Measurements from ENCODE around the gene CDKAL1. TPM values are rescaled to one million over a fixed set of nuclear protein-coding genes. Genes with fewer than 3 reads are reported as not detected.

Gene CDKAL1
- total RNA-seq, 1 donor from 2014 or later: 39.6 TPM

DNA sequence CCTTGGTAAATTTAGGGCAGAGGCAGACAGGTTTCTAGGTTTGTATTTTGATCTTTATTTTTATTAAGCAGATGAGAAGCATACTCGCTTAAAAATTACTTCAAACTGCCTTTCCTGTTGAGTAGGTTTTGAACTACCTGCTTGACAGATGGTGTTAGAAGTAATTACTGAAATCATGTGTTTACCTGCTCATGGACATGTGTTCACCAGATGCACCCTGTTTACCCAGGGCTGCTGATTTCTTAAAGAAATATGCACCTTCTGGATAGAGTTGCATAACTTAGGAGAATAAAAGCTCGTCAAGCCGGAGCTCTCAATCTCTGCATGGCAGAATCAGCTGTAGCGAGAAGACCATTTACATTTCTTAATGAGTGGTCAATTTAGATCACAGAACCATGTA is 165.1 kb downstream of the CDKAL1 start:
- H3K27me3 Mint-ChIP-seq (ENCODE audit: insufficient read depth, low read depth): no peaks in the 10 kb centered on the region
- no peak overlapping the region for H3K9ac ChIP-seq
- peaks cover 7% of the 10 kb centered on the region for H3K79me2 ChIP-seq (ENCODE audit: low read depth)
- TF ChIP-seq EZH2 (IDR thresholded peaks at IDR 0.05) (no peak), EZH2phosphoT487 (IDR thresholded peaks at IDR 0.05) (no peak)
- TF ChIP-seq, protein P1, sequence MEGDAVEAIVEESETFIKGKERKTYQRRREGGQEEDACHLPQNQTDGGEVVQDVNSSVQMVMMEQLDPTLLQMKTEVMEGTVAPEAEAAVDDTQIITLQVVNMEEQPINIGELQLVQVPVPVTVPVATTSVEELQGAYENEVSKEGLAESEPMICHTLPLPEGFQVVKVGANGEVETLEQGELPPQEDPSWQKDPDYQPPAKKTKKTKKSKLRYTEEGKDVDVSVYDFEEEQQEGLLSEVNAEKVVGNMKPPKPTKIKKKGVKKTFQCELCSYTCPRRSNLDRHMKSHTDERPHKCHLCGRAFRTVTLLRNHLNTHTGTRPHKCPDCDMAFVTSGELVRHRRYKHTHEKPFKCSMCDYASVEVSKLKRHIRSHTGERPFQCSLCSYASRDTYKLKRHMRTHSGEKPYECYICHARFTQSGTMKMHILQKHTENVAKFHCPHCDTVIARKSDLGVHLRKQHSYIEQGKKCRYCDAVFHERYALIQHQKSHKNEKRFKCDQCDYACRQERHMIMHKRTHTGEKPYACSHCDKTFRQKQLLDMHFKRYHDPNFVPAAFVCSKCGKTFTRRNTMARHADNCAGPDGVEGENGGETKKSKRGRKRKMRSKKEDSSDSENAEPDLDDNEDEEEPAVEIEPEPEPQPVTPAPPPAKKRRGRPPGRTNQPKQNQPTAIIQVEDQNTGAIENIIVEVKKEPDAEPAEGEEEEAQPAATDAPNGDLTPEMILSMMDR (IDR thresholded peaks at IDR 0.05): no peak
- H3F3A ChIP-seq (ENCODE audit: low read depth): no peaks in the 10 kb centered on the region
- H3K9me3 Mint-ChIP-seq: no peaks in the 10 kb centered on the region
- H3K36me3 Mint-ChIP-seq: no peaks in the 10 kb centered on the region
- no peak overlapping the region for H2AFZ ChIP-seq (replicated peaks)
- H3K4me1 ChIP-seq: peaks cover 26% of the 10 kb centered on the region
- H3K27ac Mint-ChIP-seq: no peak overlapping the region
- no peaks in the 10 kb centered on the region for H4K20me1 ChIP-seq (ENCODE audit: low read depth)
- H3K4me3 Mint-ChIP-seq: no peak overlapping the region
- no peak for DNase-seq (ENCODE audit: low spot score)
- H3K4me1 Mint-ChIP-seq: peaks cover 12% of the 10 kb centered on the region
- H3K4me3 ChIP-seq: no peak overlapping the region
- H3K27ac ChIP-seq: no peak overlapping the region
- H3K4me2 ChIP-seq: no peak overlapping the region
- H3K27me3 ChIP-seq: no peaks in the 10 kb centered on the region
- no peaks in the 10 kb centered on the region for H3K36me3 ChIP-seq
- H3K9me3 ChIP-seq (ENCODE audit: low read depth): no peaks in the 10 kb centered on the region

- H3F3A ChIP-seq (ENCODE audit: low read depth): no peaks in the 10 kb centered on the region
- no peak overlapping the region for H3K4me3 ChIP-seq
- no peaks in the 10 kb centered on the region for H4K20me1 ChIP-seq (ENCODE audit: low read depth)
- H3K4me2 ChIP-seq: no peak overlapping the region
- no peak overlapping the region for H3K27ac ChIP-seq
- H3K9me3 Mint-ChIP-seq: no peaks in the 10 kb centered on the region
- H3K27me3 ChIP-seq: no peaks in the 10 kb centered on the region
- H3K4me3 Mint-ChIP-seq: no peak overlapping the region
- H3K36me3 Mint-ChIP-seq: no peaks in the 10 kb centered on the region
- peaks cover 15% of the 10 kb centered on the region for H3K79me2 ChIP-seq (ENCODE audit: low read depth)
- H3K4me1 Mint-ChIP-seq: peaks cover 13% of the 10 kb centered on the region
- DNase-seq (ENCODE audit: low spot score): no peak
- no peaks in the 10 kb centered on the region for H3K36me3 ChIP-seq
- TF ChIP-seq EZH2 (IDR thresholded peaks at IDR 0.05) (no peak), EZH2phosphoT487 (IDR thresholded peaks at IDR 0.05) (no peak)
- TF ChIP-seq, protein P1 (IDR thresholded peaks at IDR 0.05): no peak
- H3K27ac Mint-ChIP-seq: no peak overlapping the region
- no peak overlapping the region for H2AFZ ChIP-seq (replicated peaks)
- H3K4me1 ChIP-seq: peaks cover 32% of the 10 kb centered on the region
- no peaks in the 10 kb centered on the region for H3K27me3 Mint-ChIP-seq (ENCODE audit: insufficient read depth, low read depth)
- H3K9ac ChIP-seq: no peak overlapping the region
- H3K9me3 ChIP-seq (ENCODE audit: low read depth): no peaks in the 10 kb centered on the region
Measured at GRCh38 chr6:20700375-20700774, 166.1 kb downstream of the CDKAL1 start.

DNA sequence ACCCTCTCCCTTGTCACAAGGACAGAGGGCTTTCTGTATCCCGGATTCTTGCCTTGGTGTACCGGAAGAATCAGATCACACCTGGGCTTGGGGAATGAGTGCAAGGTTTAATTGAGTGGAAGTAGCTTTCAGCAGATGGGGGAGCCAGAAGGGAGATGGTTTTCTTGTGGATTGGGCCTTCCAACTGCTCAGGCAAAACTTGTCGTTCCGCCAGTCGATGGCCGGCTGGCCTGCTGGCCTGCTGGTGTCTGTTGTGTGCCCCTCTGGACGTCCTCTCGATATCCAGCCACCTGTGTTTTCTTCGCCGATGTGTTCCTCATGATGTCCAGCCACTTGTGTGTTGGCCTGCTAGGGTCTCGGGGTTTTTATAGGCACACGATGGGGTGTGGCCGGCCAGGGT is 168.1 kb downstream of the CDKAL1 start:
- H3K4me1 ChIP-seq: peaks cover 40% of the 10 kb centered on the region
- H3K4me3 Mint-ChIP-seq: no peak overlapping the region
- no peak overlapping the region for H3K4me3 ChIP-seq
- H3K9me3 Mint-ChIP-seq: no peaks in the 10 kb centered on the region
- no peaks in the 10 kb centered on the region for H4K20me1 ChIP-seq (ENCODE audit: low read depth)
- H3K27me3 Mint-ChIP-seq (ENCODE audit: insufficient read depth, low read depth): no peaks in the 10 kb centered on the region
- no peaks in the 10 kb centered on the region for H3K36me3 ChIP-seq
- H3K9me3 ChIP-seq (ENCODE audit: low read depth): no peaks in the 10 kb centered on the region
- no peak for DNase-seq (ENCODE audit: low spot score)
- no peaks in the 10 kb centered on the region for H3K27me3 ChIP-seq
- TF ChIP-seq EZH2 (IDR thresholded peaks at IDR 0.05) (no peak), EZH2phosphoT487 (IDR thresholded peaks at IDR 0.05) (no peak)
- TF ChIP-seq, protein P1 (IDR thresholded peaks at IDR 0.05): no peak
- H3K4me2 ChIP-seq: no peak overlapping the region
- H3F3A ChIP-seq (ENCODE audit: low read depth): no peaks in the 10 kb centered on the region
- peaks cover 15% of the 10 kb centered on the region for H3K79me2 ChIP-seq (ENCODE audit: low read depth)
- H2AFZ ChIP-seq (replicated peaks): no peak overlapping the region
- no peak overlapping the region for H3K27ac Mint-ChIP-seq
- no peaks in the 10 kb centered on the region for H3K36me3 Mint-ChIP-seq
- H3K27ac ChIP-seq: no peak overlapping the region
- H3K4me1 Mint-ChIP-seq: peaks cover 19% of the 10 kb centered on the region
- H3K9ac ChIP-seq: no peak overlapping the region

All from neural progenitor cell (in vitro differentiated cells).